Body of pancreas (tissue), 4 donors: Measurements from ENCODE around the gene CADM3. TPM values are rescaled to one million over a fixed set of nuclear protein-coding genes. Genes with fewer than 3 reads are reported as not detected.

Source experiments
- ATAC-seq: fragments of 150-250 bp; one replicate; pipeline ENCODE4 v1.9.1; 2016
- DNase-seq, 4 donors: peaks; one replicate each; pipeline ENCODE4 v3.0.0-alpha.2; 2019
- H3K27ac ChIP-seq, 4 donors: fragments of 200-600 bp; sonication (generic); 1 replicate in 3 of 4; 2 replicates in 1 of 4; pipeline versions ENCODE4 v1.5.1 to v1.6.1; 2016 to 2019; ENCODE audit warnings: mild to moderate bottlenecking in 1 of 4, mixed read lengths in 1 of 4, moderate library complexity in 1 of 4
- H3K27me3 ChIP-seq, 2 donors: fragments of 200-600 bp; sonication (generic); one replicate each; pipeline ENCODE4 v1.6.0; 2016; ENCODE audit warnings: mild to moderate bottlenecking in 1 of 2
- H3K36me3 ChIP-seq, 2 donors: fragments of 200-600 bp; sonication (generic); replicated peaks in 1 of 2; 2 replicates each; pipeline ENCODE4 v1.5.1; 2016; ENCODE audit warnings: low read depth in 2 of 2; ENCODE audit not compliant: insufficient read depth in 1 of 2
- H3K4me1 ChIP-seq: fragments of 200-600 bp; sonication (generic); one replicate; pipeline ENCODE4 v1.6.0; 2016
- H3K4me3 ChIP-seq, 2 donors: fragments of 200-600 bp; sonication (generic); 1 replicate in 1 of 2; 2 replicates in 1 of 2; pipeline ENCODE4 v1.5.1; 2016 to 2019
- H3K9me3 ChIP-seq, 3 donors: fragments of 200-600 bp; sonication (generic); 1 replicate in 2 of 3; 2 replicates in 1 of 3; pipeline ENCODE4 v1.5.1; 2016
- CTCF ChIP-seq, 7 experiments: fragments of 450-650 bp in 4 of 7; fragments of 200-600 bp in 3 of 7; sonication (generic) in 3 of 7; IDR thresholded peaks; one replicate each; pipeline ENCODE4 v1.5.1; 2016 to 2019; ENCODE audit warnings: antibody characterized with exemption in 7 of 7
- POLR2A ChIP-seq, 3 donors: fragments of 450-650 bp; IDR thresholded peaks; one replicate each; pipeline ENCODE4 v1.6.1; 2016; ENCODE audit warnings: antibody characterized with exemption in 3 of 3, mild to moderate bottlenecking in 2 of 3
- WGBS, 2 donors: methylation state at CpG; one replicate each; pipeline ENCODE4 v1.1.5; 2017; 5-methylcytosine and 5-hydroxymethylcytosine counted together
- intact Hi-C: fragments of 100-400 bp; cut with DNase I; formaldehyde crosslinking; loops from one replicate; pipeline ENCODE4 v1.15.1; 2023
- total RNA-seq, 2 donors: library from RNA; depleted of rRNA; stranded (reverse); fragments of >200 nt; gene quantifications; one replicate each; pipeline ENCODE4 v1.1.0, GENCODE V29; 2016

CADM3 gene
- total RNA-seq, 2 donors from 2014 or later: 0.26 to 1.6 TPM

GRCh38 chr1:159171688-159172501 lies 480 bp downstream of the CADM3 start:
- DNase-seq (no peak), ATAC-seq (no peak)
- TF ChIP-seq CTCF (IDR thresholded peaks at IDR 0.05) (no peak), POLR2A (IDR thresholded peaks at IDR 0.05) (no peak)
- intact Hi-C loops: no loop called here
- Histone ChIP-seq H3K4me3 (no peak overlapping the region), H3K27ac (no peak overlapping the region), H3K27me3 (peaks cover 0 to 6% of the 10 kb centered on the region in 2 donors), H3K36me3 (no peaks in the 10 kb centered on the region), H3K9me3 (no peaks in the 10 kb centered on the region), H3K4me1 (peaks cover 16% of the 10 kb centered on the region)
- 0 to 5% methylated on average over 19 to 47 of the region's 49 CpGs for WGBS, 2 donors

DNA sequence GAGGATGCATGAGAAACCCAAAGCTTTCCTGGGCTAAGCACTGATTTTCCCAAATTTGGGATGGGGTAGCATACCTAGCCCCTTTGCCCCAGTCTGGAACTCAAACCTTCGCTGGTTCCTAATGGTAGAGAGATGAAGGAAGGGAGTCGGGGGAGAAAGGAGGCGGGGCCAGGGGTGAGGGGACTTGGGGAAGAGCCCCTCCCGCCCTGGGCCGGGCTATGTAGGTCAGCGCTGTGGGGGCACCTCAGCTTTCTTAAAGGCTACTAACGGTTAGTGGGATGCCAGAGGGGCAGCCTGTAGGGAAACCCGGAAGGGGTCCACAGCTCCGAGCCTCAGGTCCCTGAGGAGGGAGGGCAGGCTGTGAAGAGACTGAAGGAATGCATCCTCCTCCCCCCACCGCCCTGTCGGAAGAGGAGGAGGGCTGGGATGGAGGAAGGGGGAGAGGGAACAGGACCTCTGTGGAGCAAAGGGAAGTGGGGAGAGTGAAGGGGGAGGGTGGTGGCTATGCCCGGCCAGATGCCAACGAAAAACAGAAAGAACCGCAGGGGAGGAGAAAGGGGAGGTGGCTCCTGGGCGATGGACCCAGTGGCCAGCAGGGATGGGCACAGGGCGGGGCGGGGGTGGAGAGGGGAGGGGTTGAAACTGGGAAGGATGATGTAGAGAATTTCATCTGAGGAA lies 1.3 kb downstream of the CADM3 start:
- TF ChIP-seq CTCF (IDR thresholded peaks at IDR 0.05) (no peak), POLR2A (IDR thresholded peaks at IDR 0.05) (no peak)
- WGBS, 2 donors: 1 to 5% methylated on average over 17 of the region's 17 CpGs
- H3K27me3 ChIP-seq: peaks cover 0 to 6% of the 10 kb centered on the region in 2 donors
- no peak for ATAC-seq
- intact Hi-C loops: no loop called here
- H3K4me1 ChIP-seq: peaks cover 16% of the 10 kb centered on the region
- H3K4me3 ChIP-seq: no peak overlapping the region
- no peaks in the 10 kb centered on the region for H3K36me3 ChIP-seq
- H3K27ac ChIP-seq: no peak overlapping the region
- DNase-seq: no peak
- no peaks in the 10 kb centered on the region for H3K9me3 ChIP-seq

- TF ChIP-seq CTCF (IDR thresholded peaks at IDR 0.05): no peak
- no peak for TF ChIP-seq POLR2A (IDR thresholded peaks at IDR 0.05)
Measured at GRCh38 chr1:159173320-159173719, 1.9 kb downstream of the CADM3 start.

DNA sequence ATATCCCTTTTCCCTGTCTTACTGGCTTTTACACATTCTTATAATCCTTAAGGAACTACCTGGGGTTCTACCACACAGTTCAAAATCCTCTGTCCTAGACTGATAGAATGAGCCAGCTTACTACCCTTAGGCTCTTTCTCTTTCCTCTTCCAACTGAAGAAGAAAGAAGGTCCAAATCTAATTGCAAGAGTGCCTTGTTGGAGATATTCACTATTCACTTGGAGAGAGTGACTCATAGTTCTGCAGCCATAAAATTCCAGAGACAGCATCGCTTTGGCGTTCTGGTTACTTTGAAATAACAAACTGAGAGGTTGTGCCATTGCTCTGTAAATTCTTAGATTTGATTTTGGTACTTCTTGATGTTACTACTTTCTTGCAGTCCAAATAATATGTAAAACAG lies 4.2 kb downstream of the CADM3 start:
- ATAC-seq (no peak), DNase-seq (no peak)
- TF ChIP-seq POLR2A (IDR thresholded peaks at IDR 0.05): no peak
- no peak for TF ChIP-seq CTCF (IDR thresholded peaks at IDR 0.05)
- 71 to 80% methylated on average over 2 of the region's 2 CpGs for WGBS, 2 donors
- Histone ChIP-seq H3K27ac (no peak overlapping the region), H3K4me1 (peaks cover 16% of the 10 kb centered on the region), H3K9me3 (no peaks in the 10 kb centered on the region), H3K27me3 (peaks cover 0 to 6% of the 10 kb centered on the region in 2 donors), H3K36me3 (no peaks in the 10 kb centered on the region), H3K4me3 (no peak overlapping the region)
- intact Hi-C loops: no loop called here

More at GRCh38 chr1:159173320-159173719, 1.9 kb downstream of the CADM3 start:
- Histone ChIP-seq H3K4me1 (peaks cover 16% of the 10 kb centered on the region), H3K27me3 (peaks cover 0 to 6% of the 10 kb centered on the region in 2 donors), H3K36me3 (no peaks in the 10 kb centered on the region), H3K9me3 (no peaks in the 10 kb centered on the region), H3K27ac (no peak overlapping the region), H3K4me3 (no peak overlapping the region)
- 24 to 44% methylated on average over 7 of the region's 7 CpGs for WGBS, 2 donors
- DNase-seq: no peak
- intact Hi-C loops: no loop called here
- ATAC-seq: no peak
